PC-3 (cell line): Measurements from ENCODE around the gene AP1S1.

ENCODE experiments used
- EZH2phosphoT487 ChIP-seq: fragments of 300-600 bp; sonication (generic); IDR thresholded peaks from 2 replicates; pipeline ENCODE4 v1.6.1; 2018; ENCODE audit warnings: mild to moderate bottlenecking, antibody characterized with exemption, low read length, borderline replicate concordance
- TF ChIP-seq, protein P1 (sequence below): fragments of 300-600 bp; sonication (generic); conservative IDR thresholded peaks from 2 replicates; pipeline ENCODE4 v1.5.1; 2017; ENCODE audit warnings: antibody characterized with exemption, low read depth, mild to moderate bottlenecking, low read length

GRCh38 chr7:101153969-101154692 lies at the start of gene AP1S1:
- TF ChIP-seq, protein P1, sequence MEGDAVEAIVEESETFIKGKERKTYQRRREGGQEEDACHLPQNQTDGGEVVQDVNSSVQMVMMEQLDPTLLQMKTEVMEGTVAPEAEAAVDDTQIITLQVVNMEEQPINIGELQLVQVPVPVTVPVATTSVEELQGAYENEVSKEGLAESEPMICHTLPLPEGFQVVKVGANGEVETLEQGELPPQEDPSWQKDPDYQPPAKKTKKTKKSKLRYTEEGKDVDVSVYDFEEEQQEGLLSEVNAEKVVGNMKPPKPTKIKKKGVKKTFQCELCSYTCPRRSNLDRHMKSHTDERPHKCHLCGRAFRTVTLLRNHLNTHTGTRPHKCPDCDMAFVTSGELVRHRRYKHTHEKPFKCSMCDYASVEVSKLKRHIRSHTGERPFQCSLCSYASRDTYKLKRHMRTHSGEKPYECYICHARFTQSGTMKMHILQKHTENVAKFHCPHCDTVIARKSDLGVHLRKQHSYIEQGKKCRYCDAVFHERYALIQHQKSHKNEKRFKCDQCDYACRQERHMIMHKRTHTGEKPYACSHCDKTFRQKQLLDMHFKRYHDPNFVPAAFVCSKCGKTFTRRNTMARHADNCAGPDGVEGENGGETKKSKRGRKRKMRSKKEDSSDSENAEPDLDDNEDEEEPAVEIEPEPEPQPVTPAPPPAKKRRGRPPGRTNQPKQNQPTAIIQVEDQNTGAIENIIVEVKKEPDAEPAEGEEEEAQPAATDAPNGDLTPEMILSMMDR: no peak
- no peak for TF ChIP-seq EZH2phosphoT487
